Common myeloid progenitor, CD34-positive (primary cell): ENCODE measurements around the gene SLC13A1.

ENCODE experiments used
- CTCF ChIA-PET: fragments of 350-600 bp; sonication (Branson Sonifier 250); formaldehyde crosslinking; loops from one replicate; lab custom pipeline; 2021; ENCODE audit warnings: antibody characterized with exemption; lab: Charles Lee
- POLR2A ChIA-PET: fragments of 350-600 bp; sonication (Branson Sonifier 250); formaldehyde crosslinking; loops from one replicate; lab custom pipeline; 2021; ENCODE audit warnings: antibody characterized with exemption; lab: Charles Lee
- DNase-seq, 3 donors: peaks; one replicate each; pipeline versions ENCODE4 v3.0.0 to v3.0.0-alpha.2; 2013
- H3K27ac ChIP-seq, 2 experiments: 1 replicate in 1 of 2; 2 replicates in 1 of 2; pipeline ENCODE4 v1.7.0; 2013; ENCODE audit warnings: inconsistent platforms in 2 of 2, low read length in 2 of 2, mild to moderate bottlenecking in 2 of 2, low read depth in 1 of 2, moderate library complexity in 1 of 2; ENCODE audit not compliant: severe bottlenecking in 2 of 2, insufficient read depth in 1 of 2, poor library complexity in 1 of 2
- H3K27me3 ChIP-seq, 5 experiments: replicated peaks in 2 of 5; 1 replicate in 3 of 5; 2 replicates in 2 of 5; pipeline versions ENCODE4 v1.6.1 to v1.7.0; 2013; ENCODE audit warnings: low read length in 4 of 5, mild to moderate bottlenecking in 2 of 5, moderate library complexity in 2 of 5, inconsistent platforms in 1 of 5; ENCODE audit not compliant: insufficient read depth in 5 of 5, control insufficient read depth in 4 of 5
- H3K36me3 ChIP-seq, 4 experiments: 1 replicate in 2 of 4; 2 replicates in 2 of 4; pipeline versions ENCODE4 v1.6.1 to v1.7.0; 2013; ENCODE audit warnings: low read length in 3 of 4, control low read depth in 1 of 4, mild to moderate bottlenecking in 1 of 4; ENCODE audit not compliant: control insufficient read depth in 4 of 4, insufficient read depth in 4 of 4
- H3K4me1 ChIP-seq, 4 experiments: 1 replicate in 3 of 4; 2 replicates in 1 of 4; pipeline versions ENCODE4 v1.6.1 to v1.7.1; 2013; ENCODE audit warnings: low read length in 3 of 4, mild to moderate bottlenecking in 3 of 4, control low read depth in 1 of 4, inconsistent platforms in 1 of 4, moderate library complexity in 1 of 4; ENCODE audit not compliant: control insufficient read depth in 4 of 4, insufficient read depth in 4 of 4; ENCODE audit errors: control extremely low read depth in 1 of 4
- H3K4me3 ChIP-seq, 7 experiments: 1 replicate in 4 of 7; 2 replicates in 3 of 7; pipeline versions ENCODE4 v1.5.1 to v1.7.0; 2013; ENCODE audit warnings: mild to moderate bottlenecking in 7 of 7, low read length in 6 of 7, moderate library complexity in 6 of 7, inconsistent platforms in 2 of 7, low read depth in 2 of 7, control low read depth in 1 of 7; ENCODE audit not compliant: insufficient read depth in 4 of 7, control insufficient read depth in 1 of 7; ENCODE audit errors: extremely low read depth in 1 of 7
- H3K9me3 ChIP-seq, 5 experiments: 1 replicate in 4 of 5; 2 replicates in 1 of 5; pipeline versions ENCODE4 v1.6.1 to v1.7.1; 2013; ENCODE audit warnings: low read length in 4 of 5, mild to moderate bottlenecking in 2 of 5, inconsistent platforms in 1 of 5, low read depth in 1 of 5, moderate library complexity in 1 of 5; ENCODE audit not compliant: control insufficient read depth in 4 of 5, insufficient read depth in 2 of 5; ENCODE audit errors: control extremely low read depth in 1 of 5
- WGBS: methylation state at CpG from one replicate; pipeline ENCODE4 v1.1.5; 2013; ENCODE audit not compliant: insufficient coverage; 5-methylcytosine and 5-hydroxymethylcytosine counted together

The SLC13A1 gene

GRCh38 chr7:123198111-123198510 lies 1.7 kb downstream of the SLC13A1 start:
- no peaks in the 10 kb centered on the region for H3K4me1 ChIP-seq
- no peaks in the 10 kb centered on the region for H3K27me3 ChIP-seq
- WGBS, result no CpG with 5 or more reads among the region's 2 CpGs
- H3K27ac ChIP-seq, result no peak overlapping the region
- ChIA-PET POLR2A (no interaction called here), CTCF (no interaction called here)
- H3K4me3 ChIP-seq, result no peak overlapping the region
- no peaks in the 10 kb centered on the region for H3K9me3 ChIP-seq
- H3K36me3 ChIP-seq, result no peaks in the 10 kb centered on the region
- DNase-seq, result no peak

- POLR2A ChIA-PET, result no interaction called here
These were observed 6.5 kb downstream of the SLC13A1 start for GRCh38 chr7:123193235-123193634.

GRCh38 chr7:123191132-123191531 lies 8.6 kb downstream of the SLC13A1 start:
- H3K36me3 ChIP-seq, result no peaks in the 10 kb centered on the region
- no peaks in the 10 kb centered on the region for H3K27me3 ChIP-seq
- DNase-seq, result no peak
- WGBS, result 80% methylated on average over 1 of the region's 1 CpG
- H3K4me1 ChIP-seq, result no peaks in the 10 kb centered on the region
- H3K9me3 ChIP-seq, result no peaks in the 10 kb centered on the region
- ChIA-PET POLR2A (no interaction called here), CTCF (no interaction called here)
- H3K4me3 ChIP-seq, result no peak overlapping the region
- no peak overlapping the region for H3K27ac ChIP-seq

More at GRCh38 chr7:123193235-123193634, 6.5 kb downstream of the SLC13A1 start:
- no peaks in the 10 kb centered on the region for H3K36me3 ChIP-seq
- H3K4me3 ChIP-seq, result no peak overlapping the region
- H3K27ac ChIP-seq, result no peak overlapping the region
- H3K4me1 ChIP-seq, result no peaks in the 10 kb centered on the region
- CTCF ChIA-PET, result no interaction called here
- no peaks in the 10 kb centered on the region for H3K9me3 ChIP-seq
- DNase-seq, result no peak
- no CpG with 5 or more reads among the region's 2 CpGs for WGBS
- H3K27me3 ChIP-seq, result no peaks in the 10 kb centered on the region

- no peaks in the 10 kb centered on the region for H3K36me3 ChIP-seq
- WGBS, result 91% methylated on average over 2 of the region's 2 CpGs
These were observed 9.5 kb downstream of the SLC13A1 start for GRCh38 chr7:123190109-123190831.

GRCh38 chr7:123185756-123186155 lies 14.0 kb downstream of the SLC13A1 start:
- Histone ChIP-seq H3K4me3 (no peak overlapping the region), H3K27ac (no peak overlapping the region), H3K4me1 (no peaks in the 10 kb centered on the region), H3K36me3 (no peaks in the 10 kb centered on the region), H3K27me3 (no peaks in the 10 kb centered on the region), H3K9me3 (no peaks in the 10 kb centered on the region)
- WGBS, result no CpG with 5 or more reads among the region's 3 CpGs
- no peak for DNase-seq
- ChIA-PET POLR2A (no interaction called here), CTCF (no interaction called here)

More at GRCh38 chr7:123190109-123190831, 9.5 kb downstream of the SLC13A1 start:
- no peak for DNase-seq
- Histone ChIP-seq H3K9me3 (no peaks in the 10 kb centered on the region), H3K27ac (no peak overlapping the region), H3K4me3 (no peak overlapping the region), H3K4me1 (no peaks in the 10 kb centered on the region), H3K27me3 (no peaks in the 10 kb centered on the region)
- POLR2A ChIA-PET, result no interaction called here
- CTCF ChIA-PET, result no interaction called here

- ChIA-PET CTCF (no interaction called here), POLR2A (no interaction called here)
- Histone ChIP-seq H3K4me1 (no peaks in the 10 kb centered on the region), H3K27ac (no peak overlapping the region), H3K36me3 (no peaks in the 10 kb centered on the region), H3K4me3 (no peak overlapping the region), H3K9me3 (no peaks in the 10 kb centered on the region), H3K27me3 (no peaks in the 10 kb centered on the region)
- DNase-seq, result no peak
These were observed 15.5 kb downstream of the SLC13A1 start for GRCh38 chr7:123184271-123184670.

- no peaks in the 10 kb centered on the region for H3K4me1 ChIP-seq
- ChIA-PET CTCF (no interaction called here), POLR2A (no interaction called here)
- no CpG with 5 or more reads among the region's 2 CpGs for WGBS
- H3K4me3 ChIP-seq, result no peak overlapping the region
- no peak overlapping the region for H3K27ac ChIP-seq
- H3K9me3 ChIP-seq, result no peaks in the 10 kb centered on the region
- H3K36me3 ChIP-seq, result no peaks in the 10 kb centered on the region
- no peaks in the 10 kb centered on the region for H3K27me3 ChIP-seq
- no peak for DNase-seq
These were observed 16.3 kb downstream of the SLC13A1 start for GRCh38 chr7:123183431-123183830.
